Thyroid gland (tissue), 4 donors: Measurements from ENCODE around the gene TP73.

ENCODE experiments used
- POLR2A ChIP-seq, 2 donors: fragments of 450-650 bp; IDR thresholded peaks; one replicate each; pipeline ENCODE4 v1.6.1; 2017; ENCODE audit warnings: antibody characterized with exemption in 2 of 2, mild to moderate bottlenecking in 2 of 2, moderate library complexity in 1 of 2
- TF ChIP-seq, protein P1 (sequence below), 6 experiments: fragments of 200-600 bp in 3 of 6; fragments of 450-650 bp in 3 of 6; sonication (generic) in 3 of 6; IDR thresholded peaks; one replicate each; pipeline ENCODE4 v1.5.1; 2016 to 2019; ENCODE audit warnings: antibody characterized with exemption in 6 of 6, mild to moderate bottlenecking in 2 of 6, inconsistent platforms in 1 of 6, moderate library complexity in 1 of 6

DNA sequence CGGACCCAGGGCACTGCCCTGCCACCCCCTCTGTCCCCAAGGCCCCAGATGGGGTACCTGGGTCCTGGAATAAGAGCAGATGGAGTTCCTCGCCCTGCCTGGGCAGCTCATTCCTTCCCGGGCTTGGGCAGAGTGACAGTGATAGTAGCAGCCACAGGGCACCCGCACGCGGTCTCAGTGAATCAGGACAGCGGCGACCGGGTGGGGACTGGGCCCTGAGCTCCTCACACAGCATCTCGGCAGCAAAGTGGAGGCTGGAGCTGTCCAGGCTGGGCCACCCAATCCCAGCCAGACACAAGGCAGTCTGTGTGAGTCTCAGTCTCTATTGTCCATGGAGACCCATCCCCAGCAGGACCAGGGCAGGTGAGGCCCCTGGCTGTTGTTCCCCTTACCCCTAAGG, 62.5 kb downstream of the TP73 start:
- TF ChIP-seq, protein P1, sequence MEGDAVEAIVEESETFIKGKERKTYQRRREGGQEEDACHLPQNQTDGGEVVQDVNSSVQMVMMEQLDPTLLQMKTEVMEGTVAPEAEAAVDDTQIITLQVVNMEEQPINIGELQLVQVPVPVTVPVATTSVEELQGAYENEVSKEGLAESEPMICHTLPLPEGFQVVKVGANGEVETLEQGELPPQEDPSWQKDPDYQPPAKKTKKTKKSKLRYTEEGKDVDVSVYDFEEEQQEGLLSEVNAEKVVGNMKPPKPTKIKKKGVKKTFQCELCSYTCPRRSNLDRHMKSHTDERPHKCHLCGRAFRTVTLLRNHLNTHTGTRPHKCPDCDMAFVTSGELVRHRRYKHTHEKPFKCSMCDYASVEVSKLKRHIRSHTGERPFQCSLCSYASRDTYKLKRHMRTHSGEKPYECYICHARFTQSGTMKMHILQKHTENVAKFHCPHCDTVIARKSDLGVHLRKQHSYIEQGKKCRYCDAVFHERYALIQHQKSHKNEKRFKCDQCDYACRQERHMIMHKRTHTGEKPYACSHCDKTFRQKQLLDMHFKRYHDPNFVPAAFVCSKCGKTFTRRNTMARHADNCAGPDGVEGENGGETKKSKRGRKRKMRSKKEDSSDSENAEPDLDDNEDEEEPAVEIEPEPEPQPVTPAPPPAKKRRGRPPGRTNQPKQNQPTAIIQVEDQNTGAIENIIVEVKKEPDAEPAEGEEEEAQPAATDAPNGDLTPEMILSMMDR (IDR thresholded peaks at IDR 0.05), result no peak
- TF ChIP-seq POLR2A (IDR thresholded peaks at IDR 0.05), result no peak
